ENCODE data around the gene BACH2.
A peak's percentile ranks its signal among the peaks of the same experiment; 100 is the strongest.

BACH2 gene

GRCh38 chr6:90278129-90278528 lies 18.5 kb downstream of the BACH2 start:
- DNase-seq (ENCODE audit: low read depth in 2 of 2): no peak

DNA sequence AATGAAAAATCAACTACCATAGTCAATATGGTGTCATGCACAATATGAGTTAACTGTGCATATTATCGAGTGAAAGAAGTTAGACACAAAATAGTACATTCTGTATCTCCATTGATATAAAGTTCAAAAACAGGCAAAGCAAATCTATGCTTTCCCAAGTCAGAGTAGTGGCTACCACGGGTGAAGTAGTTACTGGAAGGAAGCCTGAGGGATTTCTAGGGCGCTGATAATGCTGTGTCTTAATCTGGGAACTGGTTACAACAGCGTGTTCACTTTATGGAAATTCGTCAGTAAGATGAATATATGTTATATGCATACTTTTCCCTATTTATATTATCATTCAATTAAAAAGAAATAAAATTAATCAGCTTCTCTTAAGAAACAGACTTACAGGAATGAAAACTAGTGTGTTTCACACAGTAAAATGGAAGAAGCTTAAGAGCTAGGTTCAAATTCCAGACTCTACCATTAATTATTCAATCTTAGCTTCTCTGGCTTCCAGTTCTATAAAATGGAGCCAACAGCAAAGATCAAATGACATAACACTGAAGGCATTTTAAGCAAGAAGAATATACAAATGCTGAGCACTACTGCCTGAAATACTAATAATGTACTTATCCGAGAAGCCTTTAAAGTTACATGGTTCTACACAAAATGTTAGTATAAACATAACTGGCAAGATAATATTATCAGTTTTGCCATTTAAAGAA lies 19.2 kb downstream of the BACH2 start:
- DNase-seq (ENCODE audit: low read depth in 2 of 2): no peak

- peak; percentile 62 to 83 for DNase-seq (ENCODE audit: low read depth in 2 of 2)
Observed at GRCh38 chr6:90274451-90275030, 22.1 kb downstream of the BACH2 start.

DNA sequence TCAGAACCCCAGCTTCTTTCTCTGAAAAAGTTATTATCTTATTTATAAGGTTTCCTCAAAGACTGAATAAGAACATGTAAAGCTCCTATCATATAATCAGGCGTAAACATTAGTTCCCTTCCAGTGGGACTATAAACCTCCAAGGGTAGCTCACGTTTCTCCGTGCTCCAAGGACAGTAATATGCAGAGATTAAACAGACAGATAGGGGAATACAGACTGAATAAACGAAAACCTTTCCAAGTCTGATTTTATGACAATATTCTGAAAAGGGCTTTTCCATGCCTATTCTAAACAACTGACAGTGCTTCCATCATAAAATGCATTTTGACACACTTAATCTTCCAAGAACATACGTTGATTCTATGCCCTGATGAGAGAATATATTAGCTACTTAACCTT lies 22.8 kb downstream of the BACH2 start:
- DNase-seq (ENCODE audit: low read depth in 2 of 2): no peak

- no peak for DNase-seq (ENCODE audit: low read depth in 2 of 2)
Observed at GRCh38 chr6:90272895-90273294, 23.7 kb downstream of the BACH2 start.

GRCh38 chr6:90271831-90272230 lies 24.8 kb downstream of the BACH2 start:
- no peak for DNase-seq (ENCODE audit: low read depth in 2 of 2)

DNA sequence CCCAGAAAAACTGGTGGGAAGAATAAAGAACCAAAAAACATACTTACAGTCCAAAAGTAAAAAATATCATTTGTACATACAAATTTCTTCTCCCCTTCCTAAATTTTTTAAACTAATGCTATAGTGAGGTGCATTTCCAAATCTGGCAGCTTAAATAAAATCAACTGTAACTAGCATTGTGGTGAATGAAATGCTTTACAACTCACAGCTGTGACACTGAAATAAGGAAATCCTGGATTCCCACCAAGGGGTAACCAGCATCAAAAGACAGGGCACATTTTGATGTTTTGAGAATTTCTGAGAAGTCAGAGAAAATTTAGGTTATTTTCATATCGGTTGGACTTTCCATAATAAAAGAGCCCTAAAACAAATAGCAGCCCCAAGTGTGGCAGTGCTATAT lies 27.3 kb downstream of the BACH2 start:
- DNase-seq (ENCODE audit: low read depth in 2 of 2): no peak

- no peak for DNase-seq (ENCODE audit: low read depth in 2 of 2)
Observed at GRCh38 chr6:90268178-90268577, 28.5 kb downstream of the BACH2 start.

- no peak for DNase-seq (ENCODE audit: low read depth in 2 of 2)
Observed at GRCh38 chr6:90266905-90267621, 29.6 kb downstream of the BACH2 start.

GRCh38 chr6:90264561-90264960 lies 32.1 kb downstream of the BACH2 start:
- no peak for DNase-seq (ENCODE audit: low read depth in 2 of 2)

GRCh38 chr6:90263633-90264032 lies 33.0 kb downstream of the BACH2 start:
- no peak for DNase-seq (ENCODE audit: low read depth in 2 of 2)

- DNase-seq (ENCODE audit: low read depth in 2 of 2): no peak
Observed at GRCh38 chr6:90261801-90262200, 34.8 kb downstream of the BACH2 start.

GRCh38 chr6:90257486-90257738 lies 39.2 kb downstream of the BACH2 start:
- no peak for DNase-seq (ENCODE audit: low read depth in 2 of 2)

GRCh38 chr6:90256698-90257485 lies 39.8 kb downstream of the BACH2 start:
- no peak for DNase-seq (ENCODE audit: low read depth in 2 of 2)

DNA sequence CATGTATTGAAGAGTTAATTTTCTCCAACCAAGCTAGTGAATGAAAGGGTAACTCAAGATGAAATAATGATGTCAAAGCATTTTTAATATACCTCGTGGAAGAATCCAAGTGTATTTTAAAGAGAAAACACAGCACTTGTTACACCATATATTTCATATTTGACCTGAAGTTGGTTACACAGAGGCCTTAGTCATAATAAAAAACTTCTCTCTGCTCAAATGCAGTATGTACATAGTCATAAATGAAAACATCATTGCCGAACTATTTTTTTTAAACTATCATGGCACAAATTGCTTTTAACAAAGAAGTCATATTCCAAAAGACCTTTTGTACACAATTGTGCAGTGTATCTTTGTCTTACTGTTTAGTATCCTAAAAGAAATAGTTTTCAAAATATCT lies 43.0 kb downstream of the BACH2 start:
- DNase-seq (ENCODE audit: low read depth in 2 of 2): no peak

DNA sequence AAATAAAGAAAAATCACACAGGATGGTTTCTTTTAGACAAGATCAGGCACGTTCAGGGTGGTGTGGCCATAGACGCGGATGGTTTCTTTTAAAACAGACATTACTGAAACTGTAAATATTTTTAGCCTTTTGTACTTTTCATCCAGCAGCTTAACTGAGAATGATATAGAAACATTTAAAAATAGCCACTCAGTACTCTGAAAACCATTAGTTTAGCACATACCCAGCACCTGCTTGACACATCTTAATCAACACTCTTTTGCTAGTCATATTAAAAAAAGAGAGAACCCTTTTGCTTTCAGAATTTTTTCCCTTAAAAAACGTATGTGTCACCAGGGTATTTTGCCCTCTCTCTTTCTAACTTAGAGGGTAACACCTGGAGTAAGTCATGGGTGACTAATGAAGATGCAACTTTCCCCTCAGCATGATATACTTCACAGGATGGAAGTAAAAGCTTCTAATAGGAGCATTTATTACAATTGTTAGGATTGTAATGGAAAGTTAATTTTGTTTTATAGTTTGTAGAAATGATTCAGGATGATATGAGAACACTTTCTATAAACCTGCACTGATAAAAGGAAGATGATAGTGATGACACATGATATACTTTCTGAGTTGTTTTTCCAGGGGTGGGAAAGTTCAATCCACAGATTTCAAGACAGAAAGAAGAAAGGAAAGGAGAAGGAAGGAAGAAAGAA lies 45.2 kb downstream of the BACH2 start:
- no peak for DNase-seq (ENCODE audit: low read depth in 2 of 2)

GRCh38 chr6:90250405-90250804 lies 46.2 kb downstream of the BACH2 start:
- no peak for DNase-seq (ENCODE audit: low read depth in 2 of 2)

- DNase-seq (ENCODE audit: low read depth in 2 of 2): no peak
Observed at GRCh38 chr6:90249458-90249857, 47.2 kb downstream of the BACH2 start.

GRCh38 chr6:90249034-90249433 lies 47.6 kb downstream of the BACH2 start:
- DNase-seq (ENCODE audit: low read depth in 2 of 2): no peak

GRCh38 chr6:90247262-90247661 lies 49.4 kb downstream of the BACH2 start:
- DNase-seq (ENCODE audit: low read depth in 2 of 2): no peak

- no peak for DNase-seq (ENCODE audit: low read depth in 2 of 2)
Observed at GRCh38 chr6:90241229-90241880, 55.3 kb downstream of the BACH2 start.

All from stimulated activated CD4-positive, alpha-beta T cell treated with anti-CD3 and anti-CD28 coated beads, Interleukin-1b, Interleukin-23, amount 100 ng/mL, for 1 hour (primary cell).